Panc1 (cell line): ENCODE data around the gene ADAMTSL3. TPM values are rescaled to one million over a fixed set of nuclear protein-coding genes. Genes with fewer than 3 reads are reported as not detected.

Source experiments
- ATAC-seq: fragments of 200-7000 bp; cut with Tn5 transposase; 2 replicates; pipeline ENCODE4 v1.9.1; 2020; ENCODE audit warnings: mild to moderate bottlenecking, moderate library complexity
- BruUV-seq: library from RNA; stranded (reverse); fragments of 400-500 nt; replicated peaks from 2 replicates; lab custom pipeline; 2021; lab: Mats Ljungman, UMichigan
- CTCF ChIA-PET: fragments of 300-600 bp; sonication (Branson Sonifier 250); formaldehyde crosslinking; loops from one replicate; lab custom pipeline; 2022; ENCODE audit warnings: antibody characterized with exemption; lab: Charles Lee
- POLR2A ChIA-PET: fragments of 300-600 bp; sonication (Branson Sonifier 250); formaldehyde crosslinking; loops from one replicate; lab custom pipeline; 2022; ENCODE audit warnings: antibody characterized with exemption; lab: Charles Lee
- DNase-seq: peaks from one replicate; pipeline ENCODE4 v3.0.0-alpha.2; 2010; ENCODE audit warnings: low read depth, low spot score
- H3K27ac ChIP-seq: 2 replicates; pipeline ENCODE4 v1.5.1; 2011; ENCODE audit warnings: mild to moderate bottlenecking, low read length, inconsistent platforms
- H3K27me3 ChIP-seq: fragments of 200-500 bp; sonication (Bioruptor generic); 2 replicates; pipeline ENCODE4 v1.6.0; 2014; ENCODE audit warnings: low read length, inconsistent platforms; ENCODE audit not compliant: control insufficient read depth, insufficient read depth
- H3K36me3 ChIP-seq: fragments of 200-500 bp; sonication (Bioruptor generic); 2 replicates; pipeline ENCODE4 v1.5.1; 2014; ENCODE audit warnings: inconsistent platforms, mild to moderate bottlenecking, low read length, moderate library complexity; ENCODE audit not compliant: control insufficient read depth, insufficient read depth
- H3K4me1 ChIP-seq: 2 replicates; pipeline ENCODE4 v1.5.1; 2011; ENCODE audit warnings: inconsistent platforms, mild to moderate bottlenecking, low read length, moderate library complexity; ENCODE audit not compliant: control insufficient read depth, insufficient read depth
- H3K4me3 ChIP-seq, 2 experiments: 2 replicates each; pipeline ENCODE4 v1.5.1; 2011 to 2012; ENCODE audit warnings: low read depth in 2 of 2, low read length in 2 of 2, mild to moderate bottlenecking in 2 of 2, inconsistent platforms in 1 of 2, moderate library complexity in 1 of 2
- H3K9me3 ChIP-seq: fragments of 200-500 bp; sonication (Bioruptor generic); 2 replicates; pipeline ENCODE4 v1.5.1; 2014; ENCODE audit warnings: low read depth, mild to moderate bottlenecking, inconsistent platforms, low read length, moderate library complexity; ENCODE audit not compliant: control insufficient read depth, insufficient read depth
- POLR2AphosphoS5 ChIP-seq: IDR thresholded peaks from 2 replicates; pipeline ENCODE4 v1.6.1; 2012; ENCODE audit warnings: mild to moderate bottlenecking, low read depth, low read length, moderate library complexity
- SIN3A ChIP-seq: IDR thresholded peaks from 2 replicates; pipeline ENCODE4 v1.6.1; 2012; ENCODE audit warnings: low read depth, mild to moderate bottlenecking, low read length, moderate library complexity, borderline replicate concordance; ENCODE audit not compliant: insufficient read depth
- TCF7L2 ChIP-seq: IDR thresholded peaks from 2 replicates; pipeline ENCODE4 v1.6.1; 2011; ENCODE audit warnings: mild to moderate bottlenecking, low read depth, low read length, inconsistent platforms
- in situ Hi-C: cut with HindIII; loops from 2 replicates; pipeline ENCODE4 v1.10.0; 2016; ENCODE audit warnings: low sequenced_read_pairs, low pct_unique_long_range_greater_than_20kb
- intact Hi-C: fragments of 100-400 bp; cut with micrococcal nuclease; formaldehyde crosslinking; loops from one replicate; pipeline ENCODE4 v1.10.0; 2022; ENCODE audit not compliant: unreplicated experiment
- total RNA-seq: library from RNA; stranded (reverse); gene quantifications from one replicate; pipeline ENCODE4 v1.2.1, GENCODE V29; 2021; ENCODE audit not compliant: unreplicated experiment
- TF ChIP-seq, protein P1 (sequence below), 2 experiments: IDR thresholded peaks; 2 replicates each; pipeline ENCODE4 v1.6.1; 2011 to 2012; ENCODE audit warnings: low read depth in 2 of 2, control low read depth in 1 of 2, low read length in 1 of 2, mild to moderate bottlenecking in 1 of 2, moderate library complexity in 1 of 2; ENCODE audit not compliant: insufficient read depth in 1 of 2
- TF ChIP-seq, protein P2 (sequence below): fragments of 450-650 bp; IDR thresholded peaks from 2 replicates; pipeline ENCODE4 v1.5.1; 2017; ENCODE audit warnings: mild to moderate bottlenecking

Gene ADAMTSL3
- total RNA-seq, 1 experiment from 2014 or later: not detected

GRCh38 chr15:83713242-83713641, 59.3 kb downstream of the ADAMTSL3 start:
- Histone ChIP-seq H3K4me3 (no peak overlapping the region), H3K27me3 (no peaks in the 10 kb centered on the region), H3K27ac (no peak overlapping the region), H3K9me3 (no peaks in the 10 kb centered on the region), H3K36me3 (no peaks in the 10 kb centered on the region), H3K4me1 (no peaks in the 10 kb centered on the region)
- ATAC-seq: no peak
- CTCF ChIA-PET: no interaction called here
- no peak for TF ChIP-seq POLR2AphosphoS5
- no peak for TF ChIP-seq SIN3A
- TF ChIP-seq, protein P1, sequence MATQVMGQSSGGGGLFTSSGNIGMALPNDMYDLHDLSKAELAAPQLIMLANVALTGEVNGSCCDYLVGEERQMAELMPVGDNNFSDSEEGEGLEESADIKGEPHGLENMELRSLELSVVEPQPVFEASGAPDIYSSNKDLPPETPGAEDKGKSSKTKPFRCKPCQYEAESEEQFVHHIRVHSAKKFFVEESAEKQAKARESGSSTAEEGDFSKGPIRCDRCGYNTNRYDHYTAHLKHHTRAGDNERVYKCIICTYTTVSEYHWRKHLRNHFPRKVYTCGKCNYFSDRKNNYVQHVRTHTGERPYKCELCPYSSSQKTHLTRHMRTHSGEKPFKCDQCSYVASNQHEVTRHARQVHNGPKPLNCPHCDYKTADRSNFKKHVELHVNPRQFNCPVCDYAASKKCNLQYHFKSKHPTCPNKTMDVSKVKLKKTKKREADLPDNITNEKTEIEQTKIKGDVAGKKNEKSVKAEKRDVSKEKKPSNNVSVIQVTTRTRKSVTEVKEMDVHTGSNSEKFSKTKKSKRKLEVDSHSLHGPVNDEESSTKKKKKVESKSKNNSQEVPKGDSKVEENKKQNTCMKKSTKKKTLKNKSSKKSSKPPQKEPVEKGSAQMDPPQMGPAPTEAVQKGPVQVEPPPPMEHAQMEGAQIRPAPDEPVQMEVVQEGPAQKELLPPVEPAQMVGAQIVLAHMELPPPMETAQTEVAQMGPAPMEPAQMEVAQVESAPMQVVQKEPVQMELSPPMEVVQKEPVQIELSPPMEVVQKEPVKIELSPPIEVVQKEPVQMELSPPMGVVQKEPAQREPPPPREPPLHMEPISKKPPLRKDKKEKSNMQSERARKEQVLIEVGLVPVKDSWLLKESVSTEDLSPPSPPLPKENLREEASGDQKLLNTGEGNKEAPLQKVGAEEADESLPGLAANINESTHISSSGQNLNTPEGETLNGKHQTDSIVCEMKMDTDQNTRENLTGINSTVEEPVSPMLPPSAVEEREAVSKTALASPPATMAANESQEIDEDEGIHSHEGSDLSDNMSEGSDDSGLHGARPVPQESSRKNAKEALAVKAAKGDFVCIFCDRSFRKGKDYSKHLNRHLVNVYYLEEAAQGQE (IDR thresholded peaks at IDR 0.05; ENCODE audit: insufficient read depth in 1 of 2, low read depth in 2 of 2, low read length in 1 of 2): no peak
- no peak for TF ChIP-seq TCF7L2
- TF ChIP-seq, protein P2, sequence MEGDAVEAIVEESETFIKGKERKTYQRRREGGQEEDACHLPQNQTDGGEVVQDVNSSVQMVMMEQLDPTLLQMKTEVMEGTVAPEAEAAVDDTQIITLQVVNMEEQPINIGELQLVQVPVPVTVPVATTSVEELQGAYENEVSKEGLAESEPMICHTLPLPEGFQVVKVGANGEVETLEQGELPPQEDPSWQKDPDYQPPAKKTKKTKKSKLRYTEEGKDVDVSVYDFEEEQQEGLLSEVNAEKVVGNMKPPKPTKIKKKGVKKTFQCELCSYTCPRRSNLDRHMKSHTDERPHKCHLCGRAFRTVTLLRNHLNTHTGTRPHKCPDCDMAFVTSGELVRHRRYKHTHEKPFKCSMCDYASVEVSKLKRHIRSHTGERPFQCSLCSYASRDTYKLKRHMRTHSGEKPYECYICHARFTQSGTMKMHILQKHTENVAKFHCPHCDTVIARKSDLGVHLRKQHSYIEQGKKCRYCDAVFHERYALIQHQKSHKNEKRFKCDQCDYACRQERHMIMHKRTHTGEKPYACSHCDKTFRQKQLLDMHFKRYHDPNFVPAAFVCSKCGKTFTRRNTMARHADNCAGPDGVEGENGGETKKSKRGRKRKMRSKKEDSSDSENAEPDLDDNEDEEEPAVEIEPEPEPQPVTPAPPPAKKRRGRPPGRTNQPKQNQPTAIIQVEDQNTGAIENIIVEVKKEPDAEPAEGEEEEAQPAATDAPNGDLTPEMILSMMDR: no peak
- in situ Hi-C loops: no loop called here
- intact Hi-C loops: no loop called here
- DNase-seq: no peak
- POLR2A ChIA-PET: no interaction called here
- BruUV-seq: no TSS peak

DNA sequence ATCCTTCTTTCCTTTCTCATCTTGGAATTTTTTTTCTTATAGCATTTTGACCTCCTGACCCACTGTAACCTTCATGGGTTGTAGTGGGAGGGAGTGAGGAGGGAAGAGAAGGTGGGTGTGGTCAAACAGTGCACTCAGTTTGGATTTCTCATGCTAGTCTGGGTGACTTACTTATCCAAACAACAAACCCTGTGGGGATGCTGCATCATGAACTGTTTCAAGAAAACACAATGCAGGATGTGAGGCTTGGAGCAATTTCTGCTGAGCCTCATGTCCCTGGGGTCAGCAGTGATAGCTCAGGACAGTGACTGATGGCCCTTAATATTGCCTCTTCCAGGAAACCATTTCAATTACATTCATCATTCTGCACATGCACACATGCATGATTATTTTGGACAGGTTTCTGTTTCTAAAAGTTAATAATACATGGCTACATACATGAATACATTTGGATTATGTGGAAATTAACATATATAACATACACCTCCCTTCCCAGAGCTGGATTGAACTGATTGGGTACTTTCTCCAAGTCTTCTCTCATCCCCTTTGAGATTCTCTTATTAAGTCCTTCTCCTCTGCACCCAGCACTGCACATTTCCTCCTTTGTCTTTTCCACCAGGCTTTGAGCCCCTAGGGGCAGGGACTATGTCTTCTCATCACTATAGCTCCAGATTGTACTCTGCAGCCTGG, 61.2 kb downstream of the ADAMTSL3 start:
- DNase-seq: no peak

More for the DNA sequence above, 61.2 kb downstream of the ADAMTSL3 start:
- Histone ChIP-seq H3K9me3 (no peaks in the 10 kb centered on the region), H3K4me3 (no peak overlapping the region), H3K36me3 (no peaks in the 10 kb centered on the region), H3K27ac (no peak overlapping the region), H3K27me3 (no peaks in the 10 kb centered on the region), H3K4me1 (no peaks in the 10 kb centered on the region)
- TF ChIP-seq, protein P2: no peak
- no peak for TF ChIP-seq SIN3A
- TF ChIP-seq POLR2AphosphoS5: no peak
- TF ChIP-seq, protein P1 (IDR thresholded peaks at IDR 0.05; ENCODE audit: insufficient read depth in 1 of 2, low read depth in 2 of 2, low read length in 1 of 2): no peak
- no peak for TF ChIP-seq TCF7L2
- ChIA-PET POLR2A (no interaction called here), CTCF (no interaction called here)
- in situ Hi-C loops (no loop called here), intact Hi-C loops (no loop called here)
- ATAC-seq: no peak
- no TSS peak for BruUV-seq
